HG02642 (cell line): Measurements from ENCODE around the gene SLC12A1.

Experiments
- ATAC-seq: cut with Tn5 transposase; IDR thresholded peaks from one replicate; pipeline ENCODE4 v1.9.1; 2021; ENCODE audit warnings: mild to moderate bottlenecking; ENCODE audit not compliant: unreplicated experiment, poor library complexity

Gene SLC12A1

GRCh38 chr15:48337607-48338006 lies 131.5 kb downstream of the SLC12A1 start:
- ATAC-seq, result no peak

GRCh38 chr15:48340111-48340510 lies 134.0 kb downstream of the SLC12A1 start:
- no peak for ATAC-seq

- ATAC-seq, result no peak
These were observed 137.8 kb downstream of the SLC12A1 start for GRCh38 chr15:48343865-48344264.

- no peak for ATAC-seq
These were observed 139.4 kb downstream of the SLC12A1 start for GRCh38 chr15:48345516-48345915.

- ATAC-seq, result peak; percentile 92
These were observed 146.5 kb downstream of the SLC12A1 start for GRCh38 chr15:48352474-48353072.
